NCI-H1105 (cell line): ENCODE results near the gene VPS39.

Experiments used
- DNase-seq: peaks from one replicate; lab custom pipeline; 2025; lab: John Stamatoyannopoulos, UW

Gene VPS39

DNA sequence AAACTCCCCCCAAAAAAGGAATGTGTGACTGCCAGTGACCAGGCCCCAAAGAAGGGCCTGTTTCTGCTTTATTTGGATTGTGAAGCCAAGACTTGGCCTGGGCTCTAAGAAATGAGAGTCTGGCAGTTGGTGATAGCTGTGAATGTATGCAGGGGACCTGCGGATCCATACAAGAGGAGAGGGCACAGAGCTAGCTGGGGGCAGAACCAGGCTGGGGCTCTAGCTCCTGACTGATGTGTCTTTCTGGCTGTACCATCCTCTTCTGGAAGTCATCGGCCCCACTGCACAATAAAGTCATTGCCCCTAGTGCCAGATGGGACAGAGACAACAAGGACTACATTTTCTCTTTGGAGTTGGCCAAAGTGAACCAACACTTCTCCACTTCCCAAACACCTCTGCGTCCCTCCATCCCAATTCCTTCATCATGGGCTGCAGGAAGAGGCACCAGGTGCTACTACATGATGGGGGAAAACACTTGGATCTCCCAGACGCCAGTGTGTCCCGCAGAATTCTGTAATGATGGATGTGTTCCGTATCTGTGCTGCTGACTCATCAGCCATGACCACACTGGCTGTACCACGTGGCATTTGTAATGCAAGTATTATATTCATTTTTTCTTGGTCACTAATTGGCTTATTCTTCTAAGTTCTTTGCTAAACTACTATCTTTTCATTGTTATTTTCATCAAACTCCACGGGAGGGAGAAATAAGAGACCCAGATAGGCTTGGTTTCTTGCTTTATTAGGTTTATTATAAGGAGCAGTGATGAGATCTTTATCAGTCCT is 49.9 kb downstream of the VPS39 start:
- no peak for DNase-seq

GRCh38 chr15:42157381-42157780 is 50.7 kb downstream of the VPS39 start:
- DNase-seq, result no peak

DNA sequence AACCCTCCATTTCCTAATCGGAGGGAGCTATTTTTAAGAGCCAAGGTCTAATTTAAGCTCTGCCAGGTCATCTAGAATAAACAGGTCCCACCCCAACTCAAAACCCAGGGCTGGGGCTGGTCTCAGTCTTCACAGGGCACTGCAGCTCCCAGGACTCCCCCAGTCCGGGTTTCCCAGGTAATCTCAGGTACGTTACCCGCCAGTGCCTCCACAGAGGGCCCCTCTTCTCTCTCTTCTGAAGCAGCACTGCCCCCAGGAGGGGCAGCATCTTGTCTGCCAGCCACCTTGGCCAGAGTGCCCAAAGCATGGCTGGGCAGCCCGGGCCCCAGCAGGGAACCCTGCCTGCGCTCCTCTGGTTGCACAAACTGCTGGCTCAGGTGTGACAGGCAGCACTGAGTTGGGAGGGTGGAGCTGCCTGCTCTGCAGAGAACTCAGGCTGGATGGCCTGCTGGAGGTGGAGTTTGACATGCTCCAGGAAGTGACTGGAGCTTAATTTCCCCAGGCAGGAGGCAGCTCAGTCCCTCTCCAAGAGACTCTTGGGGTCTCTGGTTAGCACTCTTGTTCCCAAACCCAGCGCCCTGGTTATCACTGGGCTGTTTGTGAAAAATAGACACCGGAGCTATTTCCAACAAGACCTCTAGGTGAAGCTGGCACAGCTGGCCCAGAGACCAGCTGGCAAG is 51.7 kb downstream of the VPS39 start, which contains the start of gene PLA2G4F:
Gene PLA2G4F (minus strand): TSS at position 394 of the 680 bp plus-strand sequence. CDS start 87 bp downstream, at position 307.
- DNase-seq, result no peak

GRCh38 chr15:42155546-42156242 is 52.4 kb downstream of the VPS39 start:
- no peak for DNase-seq

GRCh38 chr15:42154956-42155355 is 53.1 kb downstream of the VPS39 start:
- DNase-seq, result no peak

- DNase-seq, result no peak
These were observed 53.7 kb downstream of the VPS39 start for GRCh38 chr15:42154212-42154941.

- DNase-seq, result no peak
These were observed 54.3 kb downstream of the VPS39 start for GRCh38 chr15:42153874-42154211.

GRCh38 chr15:42152921-42153698 is 55.0 kb downstream of the VPS39 start:
- DNase-seq, result no peak

DNA sequence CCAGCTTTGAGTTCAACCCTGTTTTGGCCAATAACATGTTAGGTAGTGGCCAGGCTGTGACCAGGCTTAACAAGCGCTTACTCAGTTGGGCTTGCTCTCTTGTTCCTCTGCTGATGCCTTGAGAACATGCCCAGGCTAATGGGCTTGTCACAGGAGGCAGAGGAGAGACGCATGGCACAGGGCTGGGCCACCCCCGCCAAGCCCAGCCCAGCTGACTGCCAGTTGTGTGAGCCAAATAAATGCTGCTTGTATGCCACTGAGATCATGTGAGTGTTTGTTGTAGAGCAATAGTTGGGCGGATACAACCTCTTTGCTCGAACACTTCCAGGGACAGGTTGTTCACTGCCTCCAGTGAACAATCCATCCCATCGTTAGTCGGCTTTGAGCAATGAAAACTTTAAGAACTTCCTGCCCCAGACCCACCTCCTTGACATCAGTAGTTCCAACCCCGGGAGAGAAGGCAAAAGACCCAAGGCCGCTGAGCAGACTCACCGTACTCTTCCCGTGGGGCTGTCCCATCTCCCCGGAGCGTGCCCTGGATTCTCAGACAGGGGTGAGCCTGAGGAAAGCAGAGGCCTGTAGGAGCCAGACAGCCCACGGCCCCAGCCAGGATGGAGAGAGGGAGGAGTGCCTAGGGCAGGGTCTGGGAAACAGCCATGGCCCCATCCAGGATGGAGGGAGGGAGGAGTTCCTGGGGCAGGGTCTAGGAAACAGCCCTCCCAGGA is 55.7 kb downstream of the VPS39 start:
- no peak for DNase-seq

DNA sequence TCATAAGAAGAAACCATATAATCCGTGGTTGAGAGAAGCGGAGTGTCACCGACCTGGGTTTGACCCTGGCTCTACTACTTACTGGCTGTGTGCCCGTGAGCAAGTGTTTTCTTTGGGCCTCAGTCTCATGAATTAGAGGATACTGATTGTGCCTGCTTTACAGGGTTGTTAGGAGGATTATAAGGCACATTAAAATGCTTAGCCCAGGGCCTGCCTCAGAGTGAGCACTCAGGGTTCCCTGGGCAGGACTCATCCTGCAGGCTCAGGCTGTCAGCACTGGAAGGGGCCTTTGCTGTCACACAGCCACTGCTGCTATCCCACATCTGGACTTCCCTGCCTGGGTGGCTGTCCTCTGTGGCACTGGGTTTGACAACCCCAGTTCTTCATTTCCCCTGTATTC is 56.4 kb downstream of the VPS39 start:
- DNase-seq, result no peak

GRCh38 chr15:42151141-42151561 is 57.0 kb downstream of the VPS39 start:
- DNase-seq, result no peak

- DNase-seq, result no peak
These were observed 57.7 kb downstream of the VPS39 start for GRCh38 chr15:42150219-42150970.

GRCh38 chr15:42149493-42150218 is 58.4 kb downstream of the VPS39 start:
- no peak for DNase-seq

DNA sequence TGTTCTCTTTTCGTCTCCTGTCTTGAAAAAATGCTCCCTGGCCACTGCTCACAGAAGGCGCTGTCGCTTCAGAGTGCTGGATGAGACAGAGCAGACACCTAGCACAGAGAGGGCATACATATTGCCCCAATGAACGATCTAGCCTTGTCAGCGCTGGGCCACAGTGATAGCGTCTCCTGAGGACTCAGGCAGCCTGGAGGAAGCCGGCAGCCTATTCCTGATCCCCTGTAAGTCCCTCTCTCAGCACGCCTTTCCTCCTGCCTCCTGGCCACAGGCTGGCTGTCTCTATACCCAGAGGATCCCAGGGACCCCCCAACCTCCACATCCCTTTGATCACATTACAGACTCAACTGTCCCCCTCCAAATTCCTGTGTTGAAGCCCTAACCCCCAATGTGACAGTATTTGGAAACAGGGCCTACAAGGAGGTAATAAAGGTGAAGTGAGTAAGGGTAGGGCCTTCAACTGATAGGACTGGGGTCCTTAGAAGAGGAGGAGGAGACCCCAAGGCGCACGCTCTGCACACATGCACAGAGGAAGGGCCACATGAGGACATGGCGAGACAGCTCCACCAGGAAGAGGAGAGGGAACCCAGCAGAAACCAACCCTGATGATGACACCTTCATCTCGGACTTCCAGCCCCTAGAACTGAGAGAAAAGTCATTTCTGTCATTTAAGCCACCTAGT is 59.2 kb downstream of the VPS39 start:
- no peak for DNase-seq

- no peak for DNase-seq
These were observed 60.7 kb downstream of the VPS39 start for GRCh38 chr15:42147431-42147735.

DNA sequence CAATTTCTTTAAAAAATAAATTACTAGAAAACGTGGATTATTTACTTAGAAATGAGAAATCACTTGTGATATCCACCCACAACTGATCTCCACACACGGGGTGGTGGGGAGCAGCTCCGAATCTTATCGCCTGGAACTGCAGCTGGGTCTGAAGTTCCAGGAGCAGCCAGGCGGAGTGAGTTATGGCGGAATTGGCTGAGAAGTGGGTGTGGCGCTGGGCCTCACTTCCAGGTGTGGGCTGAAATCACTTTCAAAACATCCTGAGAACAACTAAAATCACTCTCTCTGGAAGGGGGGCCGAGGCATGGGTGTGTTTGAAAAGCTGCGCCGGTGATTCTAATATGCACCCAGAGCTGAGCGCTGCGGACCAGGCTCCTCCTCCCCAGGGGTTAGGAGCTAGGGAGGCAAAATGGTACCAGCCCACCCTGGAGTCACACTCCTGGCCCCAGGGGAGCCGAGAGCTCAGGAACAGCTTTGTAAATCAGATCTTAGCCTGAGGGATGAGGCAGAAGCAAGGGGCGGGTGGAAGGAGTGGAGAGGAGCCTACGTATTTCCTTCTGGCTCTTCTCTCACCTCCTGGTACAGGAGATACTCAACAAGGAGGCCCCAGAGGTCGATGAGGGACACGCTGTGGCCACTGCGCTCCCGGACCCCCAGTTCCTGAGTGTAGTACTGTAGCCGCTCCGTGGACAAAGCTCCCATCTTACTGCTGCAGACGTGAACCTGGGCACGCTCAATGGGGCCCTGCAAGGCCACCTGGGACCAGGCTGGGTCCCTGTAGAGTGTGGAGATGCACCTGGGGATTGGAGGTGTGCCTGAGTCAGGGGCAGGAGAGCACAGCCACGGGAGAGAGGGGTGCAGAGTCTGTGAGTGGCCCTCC is 61.3 kb downstream of the VPS39 start:
- no peak for DNase-seq

- DNase-seq, result no peak
These were observed 62.3 kb downstream of the VPS39 start for GRCh38 chr15:42145546-42146455.
